Esophagus squamous epithelium (tissue), 5 donors: ENCODE results near the gene SDHAF2. TPM values are rescaled to one million over a fixed set of nuclear protein-coding genes. Genes with fewer than 3 reads are reported as not detected.
"Not testable (repeated sequence)": the region's sequence is repeated elsewhere in the genome, so short reads cannot be mapped to it uniquely, and the experiment has no call there.

Experiments
- DNase-seq: peaks from one replicate; lab custom pipeline; 2025; lab: John Stamatoyannopoulos, UW
- H3K27ac ChIP-seq, 4 donors: fragments of 200-600 bp; sonication (generic); one replicate each; pipeline ENCODE4 v1.5.1; 2016 to 2019; ENCODE audit warnings: mild to moderate bottlenecking in 1 of 4
- H3K27me3 ChIP-seq, 4 donors: fragments of 200-600 bp; sonication (generic); 1 replicate in 3 of 4; 2 replicates in 1 of 4; pipeline versions ENCODE4 v1.5.1 to v1.6.0; 2017 to 2021; ENCODE audit warnings: antibody characterized with exemption in 1 of 4
- H3K36me3 ChIP-seq, 3 donors: fragments of 200-600 bp; sonication (generic); one replicate each; pipeline ENCODE4 v1.5.1; 2016 to 2019
- H3K4me1 ChIP-seq, 3 donors: fragments of 200-600 bp; sonication (generic); one replicate each; pipeline ENCODE4 v1.5.1; 2017 to 2019
- H3K4me3 ChIP-seq, 4 donors: fragments of 200-600 bp; sonication (generic); 1 replicate in 3 of 4; 2 replicates in 1 of 4; pipeline ENCODE4 v1.5.1; 2016 to 2019; ENCODE audit warnings: mild to moderate bottlenecking in 2 of 4, moderate library complexity in 1 of 4
- H3K9me3 ChIP-seq, 3 donors: fragments of 200-600 bp; sonication (generic); one replicate each; pipeline ENCODE4 v1.5.1; 2016 to 2019
- CTCF ChIP-seq, 6 experiments: fragments of 450-650 bp in 4 of 6; fragments of 200-600 bp in 2 of 6; sonication (generic) in 2 of 6; IDR thresholded peaks; one replicate each; pipeline ENCODE4 v1.5.1; 2016 to 2019; ENCODE audit warnings: antibody characterized with exemption in 6 of 6, mild to moderate bottlenecking in 4 of 6, moderate library complexity in 4 of 6
- POLR2A ChIP-seq, 4 donors: fragments of 450-650 bp; IDR thresholded peaks; one replicate each; pipeline ENCODE4 v1.6.1; 2017; ENCODE audit warnings: antibody characterized with exemption in 4 of 4, mild to moderate bottlenecking in 4 of 4, moderate library complexity in 3 of 4
- WGBS, 2 donors: methylation state at CpG; one replicate each; pipeline ENCODE4 v1.1.5; 2018; 5-methylcytosine and 5-hydroxymethylcytosine counted together
- intact Hi-C: fragments of 100-400 bp; cut with DNase I; formaldehyde crosslinking; loops from one replicate; pipeline ENCODE4 v1.15.0; 2022
- total RNA-seq, 4 donors: library from RNA; depleted of rRNA; stranded (reverse); fragments of >200 nt; gene quantifications; one replicate each; pipeline ENCODE4 v1.1.0, GENCODE V29; 2016
- donor health status: DM: yes; HTN: yes; CAD: no.

Gene SDHAF2
- 10 to 100 TPM; 26.0 to 62.9 (median 43.7) TPM for total RNA-seq

DNA sequence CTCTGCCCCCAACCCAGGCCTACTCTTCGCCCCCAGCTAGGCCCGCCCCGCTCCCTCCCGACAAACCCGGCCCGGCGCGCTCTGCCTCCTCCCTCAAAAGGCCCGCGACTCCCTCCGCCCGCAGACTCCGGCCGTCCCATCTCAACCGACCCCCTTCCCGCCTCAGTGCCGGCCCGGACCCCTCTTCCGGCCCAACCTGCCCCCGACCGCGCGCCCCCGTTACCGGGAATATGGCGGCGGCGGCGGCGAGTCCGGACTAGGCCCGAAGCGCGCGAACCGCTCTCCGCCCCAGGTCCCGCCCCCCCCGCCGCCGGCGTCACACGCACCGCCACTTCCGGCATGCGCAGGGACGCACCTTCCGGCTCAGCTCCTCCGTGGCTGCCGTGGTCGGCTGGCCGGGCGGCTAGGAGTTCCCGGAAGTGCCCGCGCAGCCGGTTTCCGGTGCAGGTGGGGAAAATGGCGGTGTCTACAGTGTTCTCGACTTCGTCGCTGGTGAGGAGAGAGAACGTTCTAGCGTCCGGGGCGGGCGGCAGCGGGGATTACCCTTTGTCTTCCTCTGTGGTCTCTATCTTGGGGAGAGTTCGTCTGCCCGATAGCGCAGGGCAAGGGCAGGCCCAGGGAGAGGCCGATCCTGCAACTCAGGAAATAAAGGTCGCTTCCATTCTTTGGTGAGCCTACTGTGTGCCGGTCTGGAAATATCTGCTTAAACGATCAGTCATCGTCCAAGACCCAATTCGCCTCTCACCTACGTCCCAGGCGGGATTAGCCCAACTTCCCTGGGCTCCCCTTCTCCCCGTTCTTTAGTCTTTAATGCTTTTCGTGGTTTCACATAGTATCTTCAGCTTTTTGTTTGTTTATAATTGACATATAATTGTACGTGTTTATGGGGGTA, at the start of gene SDHAF2, which contains the start of gene CPSF7:
TSS of gene SDHAF2 (plus strand) at position 434 of the 892 bp plus-strand sequence. CDS start at position 457, 23 bp downstream.
TSS of gene CPSF7 (minus strand) at position 285 of the 892 bp plus-strand sequence. CDS start 740 bp downstream, outside the sequence.
- Histone ChIP-seq H3K36me3 (peaks cover 7 to 47% (median 21%) of the 10 kb centered on the region in 3 donors), H3K4me3 (peak within 1 kb of the TSS; percentile 76 to 99 (median 91)), H3K27ac (peak within 1 kb of the TSS; percentile 95 to 99 (median 98)), H3K9me3 (no peaks in the 10 kb centered on the region), H3K27me3 (no peaks in the 10 kb centered on the region), H3K4me1 (peaks cover 5 to 64% (median 21%) of the 10 kb centered on the region in 3 donors)
- WGBS, 2 donors: 0% methylated on average over 14 to 18 of the region's 82 CpGs
- TF ChIP-seq POLR2A (IDR thresholded peaks at IDR 0.05) (peak in 2 of 4 donors; percentile 38 to 78), CTCF (IDR thresholded peaks at IDR 0.05) (peak in 1 of 6 experiments; percentile 26)
- DNase-seq: peak; percentile 83
- intact Hi-C loops: no loop called here

DNA sequence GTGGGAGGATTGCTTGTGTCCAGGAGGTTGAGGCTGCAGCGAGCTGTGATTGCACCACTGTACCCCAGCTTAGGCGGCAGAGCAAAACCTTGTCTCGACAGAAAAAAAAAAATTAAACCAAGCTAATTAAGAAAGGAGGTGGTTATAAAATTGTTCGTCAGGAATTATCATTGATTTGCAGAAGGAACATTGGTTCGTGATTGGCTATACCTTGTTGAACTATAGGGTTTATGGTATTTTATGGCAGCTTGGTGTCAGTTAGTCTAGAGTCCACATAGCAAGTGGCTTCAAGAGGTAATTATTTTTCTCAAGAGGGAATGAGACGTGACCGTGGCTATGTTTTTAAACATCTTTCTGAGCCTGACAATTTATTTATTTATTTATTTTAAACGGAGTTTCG, 49.0 kb upstream of the SDHAF2 start:
- DNase-seq: no peak
- WGBS, 2 donors: 92 to 93% methylated on average over 9 of the region's 9 CpGs
- H3K4me3 ChIP-seq: no peak overlapping the region
- TF ChIP-seq POLR2A (IDR thresholded peaks at IDR 0.05): no peak
- TF ChIP-seq CTCF (IDR thresholded peaks at IDR 0.05): no peak
- no peaks in the 10 kb centered on the region for H3K27me3 ChIP-seq
- peaks cover 10 to 76% (median 18%) of the 10 kb centered on the region in 3 donors for H3K4me1 ChIP-seq
- intact Hi-C loops: loop anchor here (5.0 to 10.0 kb wide), 2 partner anchors 44 to 126 kb away; no protein-coding TSS in a partner anchor
- H3K27ac ChIP-seq: no peak overlapping the region
- H3K36me3 ChIP-seq: peaks cover 0 to 2% (median 0%) of the 10 kb centered on the region in 3 donors
- H3K9me3 ChIP-seq: no peaks in the 10 kb centered on the region

DNA sequence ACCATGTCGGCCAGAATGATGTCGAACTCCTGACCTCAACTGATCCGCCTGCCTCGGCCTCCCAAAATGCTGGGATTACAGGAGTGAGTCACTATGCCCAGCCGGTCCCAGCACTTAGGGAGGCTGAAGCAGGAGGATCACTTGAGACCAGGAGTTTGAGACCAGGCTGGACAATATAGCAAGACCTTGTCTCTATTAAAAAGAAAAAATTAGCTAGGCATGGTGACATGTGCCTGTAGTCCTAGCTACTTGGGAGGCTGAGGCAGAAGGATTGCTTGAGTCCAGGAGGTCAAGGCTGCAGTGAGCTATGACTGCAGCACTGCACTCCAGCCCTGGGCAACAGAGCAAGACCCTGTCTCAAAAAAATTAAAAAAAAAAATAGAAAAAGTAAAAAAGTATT, 46.1 kb upstream of the SDHAF2 start:
- not testable (repeated sequence) for H3K27ac ChIP-seq, H3K4me3 ChIP-seq, H3K36me3 ChIP-seq, H3K27me3 ChIP-seq, H3K9me3 ChIP-seq, DNase-seq
- peaks cover 6 to 48% (median 10%) of the 10 kb centered on the region in 3 donors for H3K4me1 ChIP-seq
- WGBS, 2 donors: 82 to 86% methylated on average over 3 to 5 of the region's 5 CpGs
- intact Hi-C loops: loop anchor here (5.0 to 10.0 kb wide), 2 partner anchors 47 to 129 kb away; no protein-coding TSS in a partner anchor

DNA sequence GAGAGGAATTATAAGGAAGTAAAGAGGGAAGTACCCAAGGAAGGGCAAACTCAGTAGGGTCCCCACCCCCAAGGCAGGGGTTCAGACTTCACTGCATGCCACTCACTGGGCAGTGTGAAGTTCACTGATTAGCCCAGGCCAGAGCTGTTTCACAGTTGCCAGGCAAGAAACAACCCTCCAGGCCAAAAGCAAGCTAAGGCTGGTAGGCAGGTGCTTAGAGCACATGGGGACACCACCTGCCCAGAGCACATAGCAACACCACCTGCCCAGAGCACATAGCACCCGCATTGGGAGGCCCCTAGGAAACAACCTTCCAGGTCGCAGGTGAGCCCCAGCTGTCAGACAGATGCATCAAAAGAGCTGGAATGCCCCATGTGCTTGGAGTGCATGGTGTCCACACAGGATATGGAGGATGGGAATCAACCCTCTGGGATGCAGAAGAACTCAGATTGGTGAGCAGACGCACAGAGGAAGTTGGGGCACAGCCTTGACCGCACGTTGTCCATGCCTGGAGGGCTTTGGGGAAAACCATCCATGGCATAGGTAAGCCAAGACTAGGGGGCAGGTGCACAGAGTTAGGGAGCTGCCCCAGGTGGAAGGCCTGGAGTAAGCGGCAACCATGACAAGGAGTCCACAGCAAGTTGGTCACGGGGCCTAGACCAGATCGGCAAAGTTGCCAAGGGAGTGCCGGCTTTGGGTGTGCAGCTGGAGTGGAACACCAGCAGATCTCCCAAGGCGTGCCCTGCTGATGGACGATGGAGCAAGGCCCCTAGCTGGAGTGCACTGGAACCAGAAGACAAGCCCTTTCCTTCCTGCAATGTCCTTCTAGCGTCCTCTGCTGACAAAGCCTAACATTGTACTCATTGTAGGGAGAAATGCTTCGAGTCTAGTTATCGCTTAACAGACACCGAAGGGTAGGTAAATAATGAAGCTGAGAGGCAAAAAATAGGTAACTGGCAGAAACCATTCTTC, 45.4 kb upstream of the SDHAF2 start:
- DNase-seq: no peak
- Histone ChIP-seq H3K27me3 (no peaks in the 10 kb centered on the region), H3K4me1 (peaks cover 0 to 41% (median 3%) of the 10 kb centered on the region in 3 donors), H3K27ac (no peak overlapping the region), H3K36me3 (no peaks in the 10 kb centered on the region), H3K4me3 (no peak overlapping the region), H3K9me3 (no peaks in the 10 kb centered on the region)
- TF ChIP-seq POLR2A (IDR thresholded peaks at IDR 0.05) (no peak), CTCF (IDR thresholded peaks at IDR 0.05) (peak in 2 of 6 experiments; percentile 12 to 31)
- intact Hi-C loops: loop anchor here (5.0 to 10.0 kb wide), 2 partner anchors 47 to 130 kb away; no protein-coding TSS in a partner anchor
- WGBS, 2 donors: 65 to 81% methylated on average over 11 to 12 of the region's 15 CpGs

DNA sequence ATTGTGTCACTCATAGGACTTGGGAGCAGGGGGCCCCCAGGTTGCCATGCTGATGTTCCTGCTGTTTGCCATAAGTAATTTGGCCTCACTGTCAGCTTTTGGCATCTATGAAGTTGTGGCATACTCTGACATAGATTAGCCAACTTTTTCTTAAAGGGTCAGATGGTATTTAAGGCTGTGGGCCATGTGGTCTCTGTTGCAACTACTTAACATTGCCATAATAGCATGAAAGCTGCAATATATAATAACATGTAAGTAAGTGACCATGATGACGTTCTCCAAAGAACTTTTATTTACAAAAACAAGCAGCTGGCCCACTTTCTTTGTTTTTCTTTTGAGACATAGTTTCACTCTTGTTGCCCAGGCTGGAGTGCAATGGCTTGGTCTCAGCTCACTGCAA, 39.8 kb upstream of the SDHAF2 start:
- no peak for DNase-seq
- no peak overlapping the region for H3K4me3 ChIP-seq
- H3K27me3 ChIP-seq: no peaks in the 10 kb centered on the region
- TF ChIP-seq CTCF (IDR thresholded peaks at IDR 0.05): no peak
- 46 to 67% methylated on average over 1 of the region's 1 CpG for WGBS, 2 donors
- peaks cover 0 to 11% (median 0%) of the 10 kb centered on the region in 3 donors for H3K36me3 ChIP-seq
- intact Hi-C loops: no loop called here
- no peaks in the 10 kb centered on the region for H3K9me3 ChIP-seq
- H3K4me1 ChIP-seq: peaks cover 15 to 49% (median 19%) of the 10 kb centered on the region in 3 donors
- H3K27ac ChIP-seq: no peak overlapping the region
